Measurements from ENCODE around the gene ACOXL. TPM values are rescaled to one million over a fixed set of nuclear protein-coding genes. Genes with fewer than 3 reads are reported as not detected.

ACOXL gene
- total and polyA plus RNA-seq, 2 donors (not counting 3 experiments of a cell fraction or from before 2014, with no cell fraction given), result not detected

GRCh38 chr2:110823165-110823564, 90.8 kb downstream of the ACOXL start:
- TF ChIP-seq EZH2 (IDR thresholded peaks at IDR 0.05; ENCODE audit: borderline replicate concordance, low read depth, low read length, severe bottlenecking) (no peak), FOS (IDR thresholded peaks at IDR 0.05; ENCODE audit: borderline replicate concordance, insufficient read depth, low read length) (no peak), POLR2AphosphoS5 (IDR thresholded peaks at IDR 0.05; ENCODE audit: insufficient read depth, low read depth, low read length) (no peak), JUN (IDR thresholded peaks at IDR 0.05; ENCODE audit: borderline replicate concordance, insufficient read depth, insufficient read length, low read depth) (no peak), MYC (IDR thresholded peaks at IDR 0.05; ENCODE audit: low read depth, low read length) (no peak), GATA2 (IDR thresholded peaks at IDR 0.05; ENCODE audit: insufficient read depth, insufficient read length, low read depth, low read length) (no peak)
- TF ChIP-seq, protein P1, sequence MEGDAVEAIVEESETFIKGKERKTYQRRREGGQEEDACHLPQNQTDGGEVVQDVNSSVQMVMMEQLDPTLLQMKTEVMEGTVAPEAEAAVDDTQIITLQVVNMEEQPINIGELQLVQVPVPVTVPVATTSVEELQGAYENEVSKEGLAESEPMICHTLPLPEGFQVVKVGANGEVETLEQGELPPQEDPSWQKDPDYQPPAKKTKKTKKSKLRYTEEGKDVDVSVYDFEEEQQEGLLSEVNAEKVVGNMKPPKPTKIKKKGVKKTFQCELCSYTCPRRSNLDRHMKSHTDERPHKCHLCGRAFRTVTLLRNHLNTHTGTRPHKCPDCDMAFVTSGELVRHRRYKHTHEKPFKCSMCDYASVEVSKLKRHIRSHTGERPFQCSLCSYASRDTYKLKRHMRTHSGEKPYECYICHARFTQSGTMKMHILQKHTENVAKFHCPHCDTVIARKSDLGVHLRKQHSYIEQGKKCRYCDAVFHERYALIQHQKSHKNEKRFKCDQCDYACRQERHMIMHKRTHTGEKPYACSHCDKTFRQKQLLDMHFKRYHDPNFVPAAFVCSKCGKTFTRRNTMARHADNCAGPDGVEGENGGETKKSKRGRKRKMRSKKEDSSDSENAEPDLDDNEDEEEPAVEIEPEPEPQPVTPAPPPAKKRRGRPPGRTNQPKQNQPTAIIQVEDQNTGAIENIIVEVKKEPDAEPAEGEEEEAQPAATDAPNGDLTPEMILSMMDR (IDR thresholded peaks at IDR 0.05; ENCODE audit: extremely low read depth in 1 of 2, insufficient read depth in 1 of 2, low read depth in 1 of 2, low read length in 2 of 2), result no peak
- Histone ChIP-seq H3K9me1 (replicated peaks; ENCODE audit: control insufficient read depth, extremely low read depth, insufficient read depth, low read length) (no peaks in the 10 kb centered on the region), H3K9ac (replicated peaks; ENCODE audit: extremely low read depth, insufficient read depth, low read length) (no peak overlapping the region), H3K27ac (ENCODE audit: insufficient read depth, low read depth, low read length) (no peak overlapping the region), H3K4me3 (replicated peaks in 1 of 3; ENCODE audit: insufficient read depth in 1 of 3, low read depth in 1 of 3, low read length in 3 of 3) (no peak overlapping the region), H2AFZ (ENCODE audit: low read depth, low read length) (no peak overlapping the region), H3K79me2 (ENCODE audit: control insufficient read depth, insufficient read depth, low read length) (no peaks in the 10 kb centered on the region), H3K36me3 (ENCODE audit: control insufficient read depth in 2 of 2, extremely low read depth in 1 of 2, insufficient read depth in 2 of 2, low read length in 2 of 2) (no peaks in the 10 kb centered on the region), H3K9me3 (replicated peaks; ENCODE audit: control insufficient read depth, insufficient read depth, low read length) (no peaks in the 10 kb centered on the region), H4K20me1 (replicated peaks; ENCODE audit: control insufficient read depth, extremely low read depth, insufficient read depth, low read length) (no peaks in the 10 kb centered on the region), H3K4me2 (ENCODE audit: insufficient read depth, low read length) (no peak overlapping the region), H3K4me1 (ENCODE audit: control insufficient read depth, extremely low read depth, insufficient read depth, low read length) (no peaks in the 10 kb centered on the region), H3K27me3 (ENCODE audit: control insufficient read depth in 2 of 2, insufficient read depth in 2 of 2, low read length in 2 of 2) (peaks cover 15 to 22% of the 10 kb centered on the region in 2 experiments)
- ChIA-PET POLR2A (no interaction called here), CTCF (interaction anchor here (1.1 kb wide), 1 partner anchor 9 kb away, joined by 4 read pairs; no protein-coding TSS in a partner anchor)
- intact Hi-C loops (cut with micrococcal nuclease), result no loop called here
- dilution Hi-C loops (cut with MboI; ENCODE audit: extremely low pct_ligation_motif_present, low sequenced_read_pairs), result no loop called here
- no TSS peak for BruUV-seq (replicated peaks)
- DNase-seq (ENCODE audit: low read depth, low spot score), result no peak
- no peak for FAIRE-seq
